Hepatocyte (in vitro differentiated cells): ENCODE measurements around the gene ULK4. TPM values are rescaled to one million over a fixed set of nuclear protein-coding genes. Genes with fewer than 3 reads are reported as not detected.
"Not testable (repeated sequence)": the region's sequence is repeated elsewhere in the genome, so short reads cannot be mapped to it uniquely, and the experiment has no call there.

Source experiments
- DNase-seq: peaks from one replicate; pipeline ENCODE4 v3.0.0-alpha.2; 2016; ENCODE audit warnings: low spot score
- H2AFZ ChIP-seq: fragments of 200-600 bp; sonication (generic); 2 replicates; pipeline ENCODE4 v1.6.0; 2016; ENCODE audit warnings: antibody characterized with exemption, mild to moderate bottlenecking
- H3K27ac ChIP-seq: fragments of 200-600 bp; sonication (generic); 2 replicates; pipeline ENCODE4 v1.5.1; 2016; ENCODE audit warnings: mild to moderate bottlenecking
- H3K27me3 ChIP-seq: fragments of 200-600 bp; sonication (generic); 2 replicates; pipeline ENCODE4 v1.6.1; 2016
- H3K36me3 ChIP-seq: fragments of 200-600 bp; sonication (generic); replicated peaks from 2 replicates; pipeline ENCODE4 v1.5.1; 2016; ENCODE audit warnings: low read depth; ENCODE audit not compliant: insufficient read depth
- H3K4me1 ChIP-seq: fragments of 200-600 bp; sonication (generic); 2 replicates; pipeline ENCODE4 v1.5.1; 2016; ENCODE audit warnings: mild to moderate bottlenecking, moderate library complexity; ENCODE audit not compliant: insufficient read depth
- H3K4me2 ChIP-seq: fragments of 200-600 bp; sonication (generic); 2 replicates; pipeline ENCODE4 v1.6.0; 2016
- H3K4me3 ChIP-seq: fragments of 200-600 bp; sonication (generic); 2 replicates; pipeline ENCODE4 v1.5.1; 2016; ENCODE audit warnings: mild to moderate bottlenecking
- H3K79me2 ChIP-seq: fragments of 200-600 bp; sonication (generic); 2 replicates; pipeline ENCODE4 v1.6.0; 2017; ENCODE audit warnings: mild to moderate bottlenecking
- H3K9me2 ChIP-seq: fragments of 200-600 bp; sonication (generic); replicated peaks from 2 replicates; pipeline ENCODE4 v1.6.0; 2017; ENCODE audit warnings: mild to moderate bottlenecking; ENCODE audit not compliant: insufficient read depth
- H3K9me3 ChIP-seq: fragments of 200-600 bp; sonication (generic); 2 replicates; pipeline ENCODE4 v1.5.1; 2016; ENCODE audit warnings: low read depth, mild to moderate bottlenecking
- H4K20me1 ChIP-seq: fragments of 200-600 bp; sonication (generic); 2 replicates; pipeline ENCODE4 v1.6.0; 2016; ENCODE audit warnings: mild to moderate bottlenecking; ENCODE audit not compliant: insufficient read depth, poor library complexity, severe bottlenecking
- CTCF ChIP-seq: fragments of 200-600 bp; sonication (generic); IDR thresholded peaks from 2 replicates; pipeline ENCODE4 v1.5.1; 2016; ENCODE audit warnings: antibody characterized with exemption, mild to moderate bottlenecking; ENCODE audit not compliant: poor library complexity
- EZH2 ChIP-seq: fragments of 200-600 bp; sonication (generic); IDR thresholded peaks from 2 replicates; pipeline ENCODE4 v1.6.1; 2016; ENCODE audit warnings: antibody characterized with exemption, mild to moderate bottlenecking, borderline replicate concordance
- EZH2phosphoT487 ChIP-seq: fragments of 200-600 bp; sonication (generic); IDR thresholded peaks from one replicate; pipeline ENCODE4 v1.6.1; 2018; ENCODE audit warnings: antibody characterized with exemption, mild to moderate bottlenecking, low read depth, moderate library complexity; ENCODE audit not compliant: unreplicated experiment, severe bottlenecking
- WGBS: methylation state at CpG from one replicate; pipeline ENCODE4 v1.1.6; 2016; ENCODE audit warnings: low lambda C conversion rate; ENCODE audit errors: missing lambda C conversion rate; 5-methylcytosine and 5-hydroxymethylcytosine counted together
- polyA plus RNA-seq: library from polyadenylated mRNA; unstranded; fragments of >200 nt; fragmentation: Nextera tagmentation; extraction: Ambion mirVana; gene quantifications from 2 replicates; pipeline ENCODE4 v1.2.1, GENCODE V29; 2016
- total RNA-seq: library from RNA; depleted of rRNA; stranded (reverse); fragments of >200 nt; gene quantifications from 2 replicates; pipeline ENCODE4 v1.2.3, GENCODE V29; 2014

Gene ULK4
- total and polyA plus RNA-seq, 2 experiments from 2014 or later = 3.8 to 9.1 TPM

- no peak overlapping the region for H3K27ac ChIP-seq
- WGBS = 94% methylated on average over 11 of the region's 11 CpGs
- no peaks in the 10 kb centered on the region for H3K9me2 ChIP-seq
- H3K36me3 ChIP-seq = no peaks in the 10 kb centered on the region
- H3K4me1 ChIP-seq = peaks cover 15% of the 10 kb centered on the region
- no peak overlapping the region for H3K4me2 ChIP-seq
- TF ChIP-seq EZH2 (no peak), EZH2phosphoT487 (no peak), CTCF (no peak)
- H3K79me2 ChIP-seq = no peaks in the 10 kb centered on the region
- no peaks in the 10 kb centered on the region for H3K27me3 ChIP-seq
- no peaks in the 10 kb centered on the region for H3K9me3 ChIP-seq
- no peaks in the 10 kb centered on the region for H4K20me1 ChIP-seq
- no peak for DNase-seq
- H2AFZ ChIP-seq = no peak overlapping the region
- H3K4me3 ChIP-seq = no peak overlapping the region
Observed at GRCh38 chr3:41650406-41650805, 311.5 kb downstream of the ULK4 start.

DNA sequence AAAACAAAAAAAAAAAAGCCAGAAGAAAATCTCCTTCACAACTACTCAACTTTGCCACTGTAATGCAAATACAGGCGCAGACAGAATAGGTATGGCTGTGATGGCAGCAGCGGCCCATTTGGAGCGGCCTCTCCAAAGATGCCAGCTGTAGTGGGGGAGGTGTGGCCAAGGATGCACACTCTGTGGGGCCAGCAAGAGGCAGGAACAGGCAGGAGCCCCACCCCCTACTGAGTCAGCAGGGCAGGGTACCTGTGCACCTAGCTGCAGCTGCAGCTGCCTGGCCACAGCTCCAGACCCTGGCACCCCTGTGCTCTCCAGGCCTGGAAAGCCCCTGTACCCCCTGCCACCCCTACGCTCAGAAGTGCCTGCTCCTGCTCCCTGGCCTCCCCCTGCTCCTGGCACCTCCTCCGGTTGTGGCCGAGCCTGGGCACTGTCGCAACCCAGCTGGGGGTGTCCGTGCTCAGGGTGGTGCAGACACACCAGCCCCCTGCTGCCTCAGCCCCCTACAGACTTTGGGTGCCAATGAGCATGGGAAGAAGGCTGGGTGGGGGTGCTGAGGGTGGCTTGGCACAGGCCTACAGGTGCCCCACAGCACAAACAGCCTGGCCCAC is 312.7 kb downstream of the ULK4 start:
- Histone ChIP-seq H3K4me2 (no peak overlapping the region), H2AFZ (no peak overlapping the region), H3K79me2 (no peaks in the 10 kb centered on the region), H3K27ac (no peak overlapping the region), H3K9me2 (no peaks in the 10 kb centered on the region), H3K4me3 (no peak overlapping the region), H3K4me1 (peaks cover 15% of the 10 kb centered on the region), H3K27me3 (no peaks in the 10 kb centered on the region), H3K36me3 (no peaks in the 10 kb centered on the region), H4K20me1 (no peaks in the 10 kb centered on the region), H3K9me3 (no peaks in the 10 kb centered on the region)
- no peak for DNase-seq
- WGBS = over 99% methylated on average over 8 of the region's 8 CpGs
- TF ChIP-seq EZH2phosphoT487 (no peak), EZH2 (no peak), CTCF (no peak)

DNA sequence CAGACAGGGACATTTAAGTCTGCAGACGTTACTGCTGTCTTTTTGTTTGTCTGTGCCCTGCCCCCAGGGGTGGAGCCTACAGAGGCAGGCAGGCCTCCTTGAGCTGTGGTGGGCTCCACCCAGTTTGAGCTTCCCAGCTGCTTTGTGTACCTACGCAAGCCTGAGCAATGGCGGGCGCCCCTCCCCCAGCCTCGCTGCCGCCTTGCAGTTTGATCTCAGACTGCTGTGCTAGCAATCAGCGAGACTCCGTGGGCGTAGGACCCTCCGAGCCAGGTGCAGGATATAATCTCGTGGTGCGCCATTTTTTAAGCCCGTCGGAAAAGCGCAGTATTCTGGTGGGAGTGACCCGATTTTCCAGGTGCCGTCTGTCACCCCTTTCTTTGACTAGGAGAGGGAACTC is 314.2 kb downstream of the ULK4 start:
- H3K4me1 ChIP-seq, H3K27ac ChIP-seq, H3K79me2 ChIP-seq, H3K4me3 ChIP-seq, H3K4me2 ChIP-seq, H3K27me3 ChIP-seq, DNase-seq, H4K20me1 ChIP-seq, H3K9me3 ChIP-seq, H2AFZ ChIP-seq, H3K9me2 ChIP-seq, H3K36me3 ChIP-seq: not testable (repeated sequence)
- WGBS = 97% methylated on average over 7 of the region's 17 CpGs

- H3K4me2 ChIP-seq = no peak overlapping the region
- TF ChIP-seq EZH2 (no peak), EZH2phosphoT487 (no peak), CTCF (no peak)
- H3K79me2 ChIP-seq = no peaks in the 10 kb centered on the region
- no peaks in the 10 kb centered on the region for H3K27me3 ChIP-seq
- H3K4me3 ChIP-seq = no peak overlapping the region
- no peak for DNase-seq
- no peaks in the 10 kb centered on the region for H3K36me3 ChIP-seq
- H3K4me1 ChIP-seq = peaks cover 4% of the 10 kb centered on the region
- no peaks in the 10 kb centered on the region for H3K9me3 ChIP-seq
- no peaks in the 10 kb centered on the region for H4K20me1 ChIP-seq
- H3K27ac ChIP-seq = no peak overlapping the region
- 92% methylated on average over 4 of the region's 4 CpGs for WGBS
- H3K9me2 ChIP-seq = no peaks in the 10 kb centered on the region
- H2AFZ ChIP-seq = no peak overlapping the region
Observed at GRCh38 chr3:41640076-41640475, 321.8 kb downstream of the ULK4 start.
